Mucosa of gallbladder (tissue), 1 donor: ENCODE results near the gene EYA2. TPM values are rescaled to one million over a fixed set of nuclear protein-coding genes. Genes with fewer than 3 reads are reported as not detected.
"Not testable (repeated sequence)": the region's sequence is repeated elsewhere in the genome, so short reads cannot be mapped to it uniquely, and the experiment has no call there.

Source experiments
- DNase-seq: peaks from one replicate; pipeline ENCODE4 v3.0.0-alpha.2; 2020; ENCODE audit warnings: low spot score
- total RNA-seq: library from RNA; stranded (reverse); gene quantifications from one replicate; pipeline ENCODE4 v1.2.1, GENCODE V29; 2021
- donor health status: DM: no; HTN: no; CAD: no.

EYA2 gene
- total RNA-seq, 1 donor from 2014 or later: 2.1 TPM

DNA sequence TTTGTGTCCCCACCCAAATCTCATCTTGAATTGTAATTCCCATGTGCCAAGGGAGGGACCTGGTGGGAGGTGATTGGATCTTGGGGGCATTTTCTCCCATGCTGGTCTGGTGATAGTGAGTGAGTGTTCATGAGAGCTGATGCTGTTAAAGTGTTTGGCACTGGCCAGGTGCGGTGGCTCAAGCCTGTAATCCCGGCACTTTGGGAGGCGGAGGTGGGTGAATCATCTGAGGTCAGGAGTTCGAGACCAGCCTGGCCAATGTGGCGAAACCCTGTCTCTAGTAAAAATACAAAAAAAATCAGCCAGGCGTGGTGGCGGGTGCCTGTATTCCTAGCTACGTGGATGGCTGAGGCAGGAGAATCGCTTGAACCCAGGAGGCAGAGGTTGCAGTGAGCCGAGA lies 37.8 kb downstream of the EYA2 start:
- DNase-seq: not testable (repeated sequence)

DNA sequence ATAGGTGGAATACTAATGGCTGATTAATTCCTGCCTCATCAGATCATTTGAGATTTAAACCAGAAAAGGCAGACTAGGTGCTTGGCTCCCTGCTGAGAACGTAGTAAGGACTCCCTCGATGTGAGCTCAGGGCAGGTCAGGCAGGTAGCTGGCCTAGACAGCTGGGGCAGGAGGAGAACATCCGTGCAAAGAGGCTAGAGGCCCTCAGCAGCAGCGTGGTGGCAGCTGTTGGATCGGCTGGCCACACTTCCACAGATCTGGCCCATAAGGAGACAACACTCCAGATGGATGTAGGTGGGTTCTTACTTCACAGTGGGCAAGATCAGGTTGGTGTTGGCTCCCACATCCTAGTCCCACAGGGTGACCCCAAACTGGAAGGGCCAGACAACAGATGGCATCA lies 38.5 kb downstream of the EYA2 start:
- DNase-seq: no peak

DNA sequence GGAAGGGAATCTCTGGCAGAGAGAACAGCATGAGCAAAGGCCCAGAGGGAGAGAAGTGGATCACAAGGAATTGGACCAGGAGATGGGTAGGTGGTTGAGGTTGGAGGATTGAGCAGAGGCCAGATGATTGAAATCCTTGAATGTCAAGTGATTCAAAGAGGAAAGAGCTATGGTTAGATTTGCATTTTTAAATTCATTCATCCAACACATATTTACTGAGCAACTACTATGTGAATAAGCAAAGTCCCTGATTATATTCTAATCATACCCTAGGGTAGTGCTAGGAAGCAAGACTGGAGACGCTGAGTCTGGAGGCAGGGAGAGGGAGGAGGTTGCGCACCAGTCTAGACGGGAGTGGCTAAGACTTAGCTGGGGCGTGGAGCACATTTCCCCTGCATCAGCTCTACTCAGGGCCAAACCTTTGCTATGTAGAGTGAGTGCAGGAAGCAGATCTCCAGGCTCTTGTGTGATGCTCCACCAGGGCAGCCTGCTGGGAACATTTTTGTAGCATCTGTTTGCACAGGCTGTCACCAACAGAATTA lies 40.2 kb downstream of the EYA2 start:
- DNase-seq: no peak

DNA sequence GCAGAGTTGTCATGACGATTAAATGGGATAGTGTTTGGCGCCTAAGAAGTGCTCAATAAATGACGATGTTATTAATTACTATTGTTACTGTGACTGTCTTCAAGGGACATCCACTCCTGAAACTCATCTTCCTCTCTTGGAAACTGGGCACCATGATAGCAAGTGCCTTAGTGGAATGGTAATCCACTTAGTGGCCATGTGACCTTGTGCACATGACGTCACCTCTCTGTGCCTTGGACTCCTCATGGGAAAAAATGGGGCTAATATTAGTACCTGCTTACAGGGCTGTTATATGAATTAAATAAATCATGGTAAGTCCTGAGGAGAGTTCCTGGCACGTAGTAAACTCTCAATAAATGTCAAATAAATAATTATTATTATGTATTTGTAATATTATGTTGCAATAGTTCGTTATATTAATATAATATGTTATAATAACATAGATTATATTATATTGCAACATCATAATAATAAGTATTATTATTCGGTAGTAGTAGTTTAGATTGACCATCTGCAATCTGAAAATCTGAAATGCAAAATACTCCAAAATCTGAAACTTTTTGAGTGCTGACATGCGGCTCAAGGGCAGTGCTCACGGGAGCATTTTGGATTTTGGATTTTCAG lies 40.9 kb downstream of the EYA2 start:
- no peak for DNase-seq

DNA sequence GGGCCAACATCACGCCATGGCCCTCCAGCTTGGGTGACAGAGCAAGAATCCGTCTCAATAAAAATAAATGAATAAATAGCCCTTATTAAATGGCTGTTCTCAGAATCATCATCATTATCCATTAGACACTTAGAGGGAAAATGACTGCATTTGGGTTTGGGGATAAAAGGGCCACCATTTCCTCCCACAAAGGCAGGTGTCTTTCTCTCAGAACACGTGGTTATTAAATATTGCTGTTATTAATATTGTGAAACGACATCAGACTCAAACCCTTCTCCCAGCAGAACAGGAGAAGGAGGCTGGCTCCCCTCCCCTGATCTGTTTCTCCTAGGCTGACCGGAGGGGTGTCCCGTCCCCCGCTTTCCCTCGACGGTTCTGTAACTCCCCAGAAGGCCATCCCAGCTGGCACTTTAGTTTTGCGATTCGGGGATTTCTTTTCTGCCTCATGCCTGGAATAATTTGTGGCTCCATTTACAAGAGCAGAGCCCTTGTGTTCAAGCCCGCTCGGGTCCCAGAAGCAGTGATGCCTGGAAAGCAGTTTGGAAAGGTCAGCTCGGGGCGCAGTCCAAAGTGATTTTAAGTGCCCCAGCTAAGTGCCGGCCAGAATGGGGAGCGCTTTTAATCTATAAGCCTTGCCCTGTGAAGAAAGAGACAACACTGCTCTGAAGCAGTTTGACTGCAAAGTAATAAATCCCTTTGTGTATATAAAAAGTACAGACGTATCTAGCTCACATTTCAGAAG lies 41.9 kb downstream of the EYA2 start:
- no peak for DNase-seq

DNA sequence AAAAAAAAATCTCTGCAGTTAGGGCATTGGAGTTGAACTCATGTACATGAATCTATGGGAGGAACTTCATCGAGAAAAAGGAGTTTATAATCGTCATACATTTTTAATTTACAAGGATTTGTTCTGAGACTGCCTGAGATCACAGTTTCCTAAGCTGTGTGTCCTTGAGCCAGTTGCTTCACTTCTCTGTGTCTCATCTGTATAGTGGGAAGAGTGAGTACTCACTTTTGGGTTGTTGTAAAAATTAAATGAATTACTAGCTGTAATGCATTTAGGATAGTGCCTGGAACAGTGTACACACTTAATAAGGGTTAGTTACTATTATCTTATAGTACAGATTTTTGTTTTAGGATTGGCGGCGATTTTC lies 42.5 kb downstream of the EYA2 start:
- no peak for DNase-seq

DNA sequence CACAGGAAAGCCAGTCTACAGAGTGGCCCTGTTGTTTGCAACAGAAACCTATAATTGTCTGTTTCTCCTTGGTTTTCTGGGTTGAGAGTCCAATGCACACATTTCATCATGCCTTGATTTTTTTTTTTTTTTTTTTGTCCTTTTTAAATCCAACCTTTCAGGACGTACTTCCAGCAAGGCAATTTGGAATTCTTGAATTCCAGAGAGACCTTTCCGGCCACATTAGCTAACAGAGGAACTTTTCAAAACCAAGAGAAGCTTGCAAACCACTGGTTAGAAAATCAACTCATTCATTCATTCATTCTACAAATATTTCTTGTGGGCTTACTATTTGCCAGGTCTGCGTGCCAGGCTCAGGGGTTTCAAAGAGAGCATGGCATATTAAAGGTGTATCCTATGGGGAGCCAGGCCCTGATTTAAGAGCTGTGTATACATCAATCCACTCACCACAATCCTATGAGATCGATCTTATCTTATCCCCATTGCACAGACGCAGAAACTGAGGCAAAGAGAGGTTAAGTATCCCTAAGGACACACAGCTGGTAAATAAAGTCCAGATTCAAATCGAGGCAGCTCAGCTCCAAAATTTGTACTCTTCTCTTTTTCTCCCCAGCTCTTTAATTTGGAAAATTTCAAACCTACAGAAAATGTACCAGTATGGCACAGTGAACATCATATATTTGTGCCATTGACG lies 43.0 kb downstream of the EYA2 start:
- DNase-seq: no peak

DNA sequence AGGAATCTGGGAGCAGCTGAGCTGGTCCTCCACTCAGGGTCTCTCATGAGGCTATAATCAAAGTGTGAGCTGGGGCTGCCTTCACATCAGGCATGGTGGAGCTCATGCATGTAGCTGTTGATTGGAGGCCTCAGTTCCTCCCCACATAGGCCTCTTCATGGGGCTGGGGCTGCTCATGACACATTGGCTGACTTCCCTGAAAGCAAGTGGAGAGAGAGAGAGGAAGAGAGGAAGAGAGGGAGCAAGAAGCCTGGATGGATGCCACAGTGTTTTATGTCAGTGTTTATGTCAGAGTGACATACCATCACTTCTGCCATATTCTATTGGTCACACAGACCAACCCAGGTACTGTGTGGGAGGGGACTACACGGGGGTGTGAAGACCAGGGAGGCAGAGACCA lies 43.8 kb downstream of the EYA2 start:
- DNase-seq: no peak

DNA sequence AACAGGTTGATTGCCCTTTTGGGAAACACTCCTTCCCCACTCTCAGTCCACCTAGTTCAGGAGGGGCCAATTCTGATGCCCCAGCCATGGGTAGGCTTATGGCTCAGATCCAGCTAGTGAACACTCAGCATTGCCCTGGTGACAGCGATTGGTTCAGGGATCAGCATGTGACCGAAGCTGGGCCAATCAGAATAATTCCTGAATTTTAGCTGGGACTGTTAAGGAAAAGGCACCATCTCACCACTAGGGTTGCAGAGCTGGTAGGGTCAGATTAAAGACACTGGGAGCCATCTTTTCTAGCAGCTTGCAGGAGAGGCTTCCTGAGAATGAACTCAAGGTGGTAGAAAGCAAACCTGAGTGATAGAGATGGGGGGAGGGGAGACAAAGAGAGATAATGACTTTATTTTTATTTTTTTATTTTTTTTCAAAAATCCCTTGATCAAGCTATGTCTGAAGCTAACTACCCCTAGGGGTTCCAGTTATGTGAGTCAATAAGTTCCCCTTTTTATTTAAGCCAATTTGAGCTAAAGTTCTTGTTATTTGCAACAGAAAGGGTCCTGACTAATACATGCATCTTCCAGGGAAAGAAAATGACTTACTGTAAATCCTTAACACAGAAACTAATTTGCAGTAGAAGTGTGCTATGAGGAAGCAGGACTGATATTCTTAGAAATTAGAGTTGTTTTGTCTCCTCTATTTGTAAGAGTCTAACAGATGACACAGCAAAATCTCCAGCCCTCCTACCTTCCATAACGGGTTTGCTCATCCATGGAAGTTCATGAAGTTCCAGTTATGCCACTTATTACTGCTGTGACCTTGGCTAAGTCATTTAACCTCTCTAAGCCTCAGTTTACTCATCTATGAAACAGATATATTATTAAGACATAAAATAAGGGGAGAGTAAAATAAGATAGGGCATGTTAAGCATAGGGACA lies 44.7 kb downstream of the EYA2 start:
- no peak for DNase-seq

DNA sequence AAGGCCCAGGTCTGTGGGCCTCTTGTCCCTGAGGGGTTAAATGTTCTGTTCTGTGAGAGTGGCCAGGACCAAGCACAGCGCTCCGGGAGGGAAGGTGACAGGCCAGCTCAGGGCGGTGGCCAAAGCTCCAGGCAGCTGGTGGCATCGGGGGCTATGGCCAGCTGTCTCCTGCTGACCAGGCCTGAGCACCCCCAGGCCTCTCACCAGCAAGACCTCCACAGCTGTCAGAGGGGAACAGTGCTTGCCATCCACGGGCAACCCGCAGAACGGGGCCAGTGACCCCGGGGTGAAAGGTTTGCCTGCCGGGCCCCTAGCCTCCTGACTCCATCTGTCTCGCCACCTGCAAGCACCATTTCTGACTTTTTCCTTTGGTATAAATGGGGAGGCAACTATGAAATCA lies 46.0 kb downstream of the EYA2 start:
- no peak for DNase-seq

DNA sequence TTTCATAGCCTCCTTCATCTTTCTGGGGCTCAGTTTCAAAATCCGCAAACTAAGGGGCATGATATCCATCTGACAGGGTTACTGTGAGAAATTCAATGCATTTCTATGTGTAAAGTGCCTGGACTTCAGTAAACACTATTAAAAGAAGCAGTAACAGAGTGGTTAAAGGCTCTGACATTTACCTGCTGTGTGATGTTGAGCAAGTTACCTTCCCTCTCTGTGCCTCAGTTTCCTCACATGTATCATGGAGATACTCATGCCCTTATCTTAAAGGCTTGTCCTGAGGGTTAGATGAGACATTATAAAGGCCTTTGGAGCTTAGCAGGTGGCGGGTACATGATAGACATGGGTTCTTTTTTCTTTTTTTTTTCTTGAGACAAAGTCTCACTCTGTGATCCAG lies 46.8 kb downstream of the EYA2 start:
- DNase-seq: no peak

DNA sequence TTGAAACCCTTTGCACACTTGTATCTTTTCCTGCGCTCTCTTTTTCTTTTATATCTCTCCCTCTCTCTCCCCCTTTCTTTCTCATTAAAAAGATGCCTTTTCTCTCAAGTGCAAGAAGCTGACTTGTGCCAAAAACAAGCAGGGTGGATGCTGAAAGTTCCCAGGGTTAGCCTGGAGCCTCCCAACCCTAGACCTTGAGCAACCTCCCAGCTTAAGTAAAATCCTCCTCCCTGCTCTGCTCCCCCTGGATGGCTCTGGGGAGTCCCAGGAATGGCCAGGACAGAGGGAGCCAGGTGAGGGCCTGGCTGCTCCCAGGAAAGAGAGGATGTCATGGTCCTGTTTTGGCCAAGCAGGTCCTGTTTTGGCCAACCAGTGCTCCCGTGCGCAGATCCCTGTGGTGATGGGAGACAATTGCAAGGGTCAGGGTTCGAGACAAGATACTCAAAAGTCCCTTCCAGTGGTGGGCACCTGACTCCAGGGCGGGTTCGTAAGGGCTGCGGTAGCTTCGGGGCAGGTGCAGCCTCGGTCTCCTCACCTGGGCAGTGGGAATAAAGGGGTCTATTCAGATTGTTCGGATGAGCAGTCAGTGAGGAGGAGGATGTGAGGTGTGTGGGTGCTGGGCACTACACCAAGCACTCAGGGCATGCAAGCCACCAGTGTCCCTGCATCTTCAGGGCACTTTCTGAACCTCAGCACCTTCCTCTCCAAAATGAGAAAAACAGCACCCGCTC lies 49.4 kb downstream of the EYA2 start:
- no peak for DNase-seq

DNA sequence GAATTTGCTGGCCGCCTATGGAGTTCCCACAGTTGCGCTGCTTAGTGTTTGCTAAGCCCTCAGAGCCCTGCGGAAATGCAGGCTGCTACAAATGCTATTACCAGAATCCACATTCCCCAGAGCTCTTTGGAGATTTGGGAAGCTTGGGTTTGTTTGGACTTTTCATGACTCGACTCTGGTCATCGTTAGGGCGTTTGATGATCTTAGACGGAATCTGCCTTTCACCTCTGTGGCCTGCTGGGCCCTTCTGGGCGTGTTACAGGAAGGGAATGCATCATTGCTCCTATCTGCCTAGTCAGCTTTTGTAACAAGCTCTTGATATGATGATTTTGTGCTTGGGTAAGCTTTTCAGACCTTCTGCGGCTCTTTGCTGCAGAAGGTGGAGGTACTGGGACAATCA lies 50.8 kb downstream of the EYA2 start:
- DNase-seq: no peak

DNA sequence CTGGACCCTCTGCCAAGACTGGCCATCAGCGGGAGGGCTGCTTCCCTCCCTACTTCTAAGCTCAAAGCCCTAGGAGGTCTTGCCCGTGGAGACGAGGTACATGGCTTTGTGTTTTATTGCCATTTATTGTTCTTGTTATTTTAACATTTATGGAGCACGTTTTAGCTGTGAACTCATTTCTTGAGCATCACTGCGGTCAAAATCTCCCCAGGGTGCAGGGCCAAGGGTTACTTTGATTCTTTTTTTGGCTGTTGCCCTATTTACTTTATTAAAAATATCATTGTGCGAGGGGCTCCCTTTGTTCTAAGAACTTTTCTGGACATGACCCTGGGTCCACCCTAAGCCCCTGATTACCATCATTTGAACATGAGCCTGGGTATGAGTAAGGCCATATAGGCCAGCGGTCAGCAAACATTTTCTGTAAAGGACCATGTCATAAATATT lies 51.6 kb downstream of the EYA2 start:
- no peak for DNase-seq

DNA sequence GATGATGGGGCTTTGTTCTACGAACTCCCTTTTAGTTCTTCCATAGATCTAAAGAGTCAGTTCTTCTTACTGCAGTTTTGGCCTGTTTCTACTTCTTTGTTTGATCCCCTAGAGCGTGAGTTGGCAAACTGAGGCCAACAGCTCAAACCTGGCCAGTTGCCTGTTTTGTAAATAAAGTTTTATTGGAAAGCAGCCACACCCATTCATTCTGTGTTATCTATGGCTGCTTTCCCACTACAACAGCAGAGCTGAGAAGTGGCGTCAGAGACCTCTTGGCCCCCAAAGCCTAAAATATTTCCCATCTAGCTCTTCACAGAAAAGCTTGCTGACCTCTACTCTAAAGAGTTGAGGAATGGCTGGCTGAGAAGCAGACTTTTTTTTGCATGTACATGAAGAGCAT lies 52.2 kb downstream of the EYA2 start:
- DNase-seq: no peak

DNA sequence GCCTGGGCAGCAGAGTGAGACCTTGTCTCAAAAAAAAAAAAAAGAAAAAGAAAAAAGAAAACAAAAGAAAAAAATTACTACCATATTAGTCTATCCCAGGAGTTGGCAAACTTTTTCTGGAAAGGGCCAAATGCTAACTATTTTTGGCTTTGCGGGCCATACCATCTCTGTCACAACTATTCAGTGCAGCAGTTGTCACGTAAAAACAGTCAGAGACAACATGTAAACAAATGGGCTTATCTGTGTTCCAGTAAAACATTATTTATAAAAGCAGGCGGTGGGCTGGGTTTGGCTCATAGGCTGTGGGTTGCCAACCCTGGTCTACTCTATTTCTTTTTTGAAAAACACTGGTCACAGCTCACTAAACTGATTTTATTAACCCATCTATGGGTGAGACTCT lies 53.4 kb downstream of the EYA2 start:
- DNase-seq: no peak

DNA sequence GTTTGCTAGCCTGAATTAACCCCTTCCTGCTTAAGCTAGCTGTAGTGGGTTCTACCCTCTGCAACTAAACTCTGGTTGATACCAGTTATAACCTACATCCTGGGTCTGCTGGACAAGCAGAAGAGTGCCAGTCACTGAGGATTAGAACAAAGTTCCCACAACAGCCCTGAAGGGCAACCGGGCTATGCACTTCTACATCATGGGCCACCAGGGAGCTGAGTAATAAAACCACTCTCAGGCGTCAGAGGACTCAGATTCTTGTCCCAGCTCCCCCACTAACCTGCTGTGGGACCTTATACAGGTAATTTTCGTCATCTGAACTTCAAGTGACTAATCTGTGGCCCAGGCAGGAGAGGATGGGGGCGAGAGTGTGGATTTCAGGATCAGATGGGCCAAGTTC lies 56.8 kb downstream of the EYA2 start:
- DNase-seq: no peak

DNA sequence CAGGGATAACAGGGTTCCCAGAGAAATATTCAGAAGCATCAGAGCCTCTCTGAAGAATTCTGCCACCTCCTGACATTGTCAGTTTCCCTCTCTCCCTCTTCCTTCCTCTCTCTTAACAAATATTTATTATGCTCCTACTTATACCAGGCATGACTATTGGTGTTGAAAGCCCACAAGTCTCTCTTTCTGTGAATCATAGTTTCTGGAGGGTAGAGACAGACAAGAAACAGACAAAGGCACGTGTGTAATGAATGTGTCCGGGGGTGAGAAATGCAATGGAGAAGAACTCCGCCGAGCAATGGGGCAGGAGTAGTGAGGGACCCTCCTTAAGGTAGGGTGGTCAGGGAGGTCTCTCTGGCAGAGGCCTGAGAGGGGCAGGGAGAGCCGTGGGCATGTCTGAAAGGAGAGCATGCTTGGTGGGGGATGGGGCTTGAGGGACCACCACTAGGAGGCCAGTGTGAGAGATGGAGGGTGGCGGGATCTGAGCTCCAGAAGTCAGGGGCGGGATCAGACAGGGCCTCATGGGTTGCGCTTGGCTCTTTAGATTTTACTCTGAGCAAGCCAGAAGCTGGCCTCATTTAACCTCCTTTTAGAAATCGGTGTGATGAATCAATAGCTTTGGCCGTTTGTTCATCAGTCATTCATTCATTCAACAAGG lies 57.3 kb downstream of the EYA2 start:
- no peak for DNase-seq

DNA sequence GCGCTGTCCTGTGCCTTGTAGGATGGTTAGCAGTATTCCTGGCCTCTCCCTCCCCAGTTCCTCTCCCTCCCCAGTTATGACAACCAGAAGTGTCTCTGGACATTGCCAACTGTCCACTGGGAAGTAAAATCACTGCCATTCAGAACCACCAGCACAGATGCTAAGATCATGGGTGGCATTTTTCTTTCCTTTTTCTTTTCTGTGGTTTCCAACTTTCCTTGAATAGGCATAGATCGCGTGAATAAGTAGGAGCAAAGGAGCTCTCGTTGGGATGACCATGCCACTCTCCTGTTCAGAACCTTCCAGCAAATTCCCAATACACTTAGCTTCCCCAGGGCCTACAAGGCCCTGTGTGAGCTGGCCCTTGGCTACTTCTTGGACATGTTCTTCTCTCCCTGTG lies 59.0 kb downstream of the EYA2 start:
- DNase-seq: no peak

DNA sequence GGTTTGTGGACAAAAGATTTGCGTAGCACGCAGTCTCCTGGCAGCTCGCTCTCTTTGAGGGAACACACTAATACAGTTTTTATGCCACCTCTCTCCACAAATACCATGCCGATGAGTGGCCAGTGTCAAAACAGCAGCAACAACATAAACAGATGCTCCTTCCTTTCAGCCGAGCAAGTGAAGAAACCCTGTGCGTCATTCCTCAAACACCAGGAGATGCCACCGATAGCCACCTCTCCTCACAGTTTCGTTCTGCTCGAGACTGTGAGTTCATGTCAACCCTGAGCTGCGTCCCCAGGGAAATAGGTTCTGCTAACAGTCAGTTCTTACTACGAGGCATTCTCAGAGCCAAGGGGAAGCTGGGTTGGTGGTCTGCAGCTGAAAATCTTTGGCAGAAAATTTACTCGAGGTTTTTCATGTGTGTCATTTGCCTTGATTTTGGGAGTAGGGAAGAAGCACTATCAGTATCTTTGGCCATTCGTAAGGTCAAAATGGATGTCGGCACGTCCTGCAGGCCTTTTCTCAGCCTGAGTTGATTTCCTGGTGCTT lies 59.9 kb downstream of the EYA2 start:
- DNase-seq: no peak
